Heart left ventricle (tissue), 13 donors: ENCODE results near the gene DIRAS1.

ENCODE experiments used
- CTCF ChIP-seq, 12 donors: fragments of 200-600 bp; sonication (generic) in 4 of 12; IDR thresholded peaks; one replicate each; pipeline versions ENCODE4 v1.5.0 to v1.8.0; 2018 to 2022; ENCODE audit warnings: antibody characterized with exemption in 12 of 12, mild to moderate bottlenecking in 5 of 12
- POLR2A ChIP-seq, 2 donors: fragments of 450-650 bp; IDR thresholded peaks; one replicate each; pipeline ENCODE4 v1.6.1; 2017; ENCODE audit warnings: antibody characterized with exemption in 2 of 2, mild to moderate bottlenecking in 2 of 2, moderate library complexity in 2 of 2
- donor health status: ischemic (EF 13 %, LVEDD 7.1; RV severe dilation, severe dysfunction).
- donor health status: DM: no; HTN: yes; CAD: no.
- donor health status: DM: no; HTN: no; CAD: no.
- donor health status: ischemic (EF 25% LVEDD 6.9; RV normal size, moderate dysfunction).
- donor health status: ischemic (EF 25% LVEDD 5.7; RV mildly dilated, moderate dysfunction).
- donor health status: ischemic (EF 35%, LVEDD 5.7; RV mildly dilated, moderate dysfunction).
- donor health status: nonischemic (EF 11% LVEDD 7.7; RV severe dilation, severe dysfunction).
- donor health status: DM: yes; HTN: yes; CAD: no.
- donor health status: PGD.
- donor health status: ischemic (EF 29% LVEDD 5.4; RV normal size, mild dysfunction).
- donor health status: nonischemic (EF 23%, LVEDD 6.1; RV moderate dilation, normal function).

GRCh38 chr19:2735374-2735773 lies 14.2 kb upstream of the DIRAS1 start:
- TF ChIP-seq CTCF (IDR thresholded peaks at IDR 0.05) (no peak), POLR2A (IDR thresholded peaks at IDR 0.05) (no peak)
